Measurements from ENCODE around the gene NIFK. TPM values are rescaled to one million over a fixed set of nuclear protein-coding genes. Genes with fewer than 3 reads are reported as not detected.

NIFK gene
- total RNA-seq, 4 donors from 2014 or later: 10.9 to 32.7 (median 18.7) TPM

- intact Hi-C loops (cut with DNase I; ENCODE audit: low total_unique reads): no loop called here
- H3K36me3 ChIP-seq: no peaks in the 10 kb centered on the region
- no peak overlapping the region for H3K4me3 ChIP-seq
- TF ChIP-seq EP300 (IDR thresholded peaks at IDR 0.05; ENCODE audit: low read depth): no peak
- no peak for TF ChIP-seq POLR2AphosphoS5 (IDR thresholded peaks at IDR 0.05)
- TF ChIP-seq POLR2A (IDR thresholded peaks at IDR 0.05): no peak
- no peak for TF ChIP-seq CTCF (IDR thresholded peaks at IDR 0.05)
- H3K27ac ChIP-seq: no peak overlapping the region
- no peaks in the 10 kb centered on the region for H3K4me1 ChIP-seq
- WGBS, 2 donors (ENCODE audit: low coverage in 1 of 2): 86 to 92% methylated on average over 2 of the region's 2 CpGs
- H3K27me3 ChIP-seq: no peaks in the 10 kb centered on the region
- no peak for DNase-seq
- in situ Hi-C loops (cut with MboI; ENCODE audit: low pct_ligation_motif_present in 1 of 4, low pct_unique_long_range_greater_than_20kb in 1 of 4, low sequenced_read_pairs in 3 of 4): no loop called here
- peaks cover under 1 to 1% of the 10 kb centered on the region in 2 donors for H3K9me3 ChIP-seq
Measured at GRCh38 chr2:121688820-121689219, 47.9 kb downstream of the NIFK start.

- Histone ChIP-seq H3K36me3 (no peaks in the 10 kb centered on the region), H3K4me1 (no peaks in the 10 kb centered on the region), H3K4me3 (no peak overlapping the region), H3K9me3 (peaks cover 18 to 19% of the 10 kb centered on the region in 2 donors), H3K27me3 (no peaks in the 10 kb centered on the region), H3K27ac (no peak overlapping the region)
- no peak for TF ChIP-seq POLR2AphosphoS5 (IDR thresholded peaks at IDR 0.05)
- no peak for TF ChIP-seq EP300 (IDR thresholded peaks at IDR 0.05; ENCODE audit: low read depth)
- TF ChIP-seq CTCF (IDR thresholded peaks at IDR 0.05): no peak
- TF ChIP-seq POLR2A (IDR thresholded peaks at IDR 0.05): no peak
- intact Hi-C loops (cut with DNase I; ENCODE audit: low total_unique reads): no loop called here
- no peak for DNase-seq
- in situ Hi-C loops (cut with MboI; ENCODE audit: low pct_ligation_motif_present in 1 of 4, low pct_unique_long_range_greater_than_20kb in 1 of 4, low sequenced_read_pairs in 3 of 4): no loop called here
- WGBS, 2 donors (ENCODE audit: low coverage in 1 of 2): 88% methylated on average over 2 of the region's 2 CpGs; no CpG with 5 or more reads in 1 of the 2 donors
Measured at GRCh38 chr2:121686902-121687301, 49.8 kb downstream of the NIFK start.

- Histone ChIP-seq H3K27ac (no peak overlapping the region), H3K4me1 (no peaks in the 10 kb centered on the region), H3K4me3 (no peak overlapping the region), H3K36me3 (no peaks in the 10 kb centered on the region), H3K27me3 (no peaks in the 10 kb centered on the region), H3K9me3 (peaks cover 18 to 24% of the 10 kb centered on the region in 2 donors)
- no peak for TF ChIP-seq POLR2AphosphoS5 (IDR thresholded peaks at IDR 0.05)
- TF ChIP-seq CTCF (IDR thresholded peaks at IDR 0.05): no peak
- no peak for TF ChIP-seq EP300 (IDR thresholded peaks at IDR 0.05; ENCODE audit: low read depth)
- no peak for TF ChIP-seq POLR2A (IDR thresholded peaks at IDR 0.05)
- 82 to 91% methylated on average over 9 to 19 of the region's 19 CpGs for WGBS, 2 donors (ENCODE audit: low coverage in 1 of 2)
- intact Hi-C loops (cut with DNase I; ENCODE audit: low total_unique reads): no loop called here
- DNase-seq: no peak
- in situ Hi-C loops (cut with MboI; ENCODE audit: low pct_ligation_motif_present in 1 of 4, low pct_unique_long_range_greater_than_20kb in 1 of 4, low sequenced_read_pairs in 3 of 4): no loop called here
Measured at GRCh38 chr2:121686218-121686617, 50.5 kb downstream of the NIFK start.

- intact Hi-C loops (cut with DNase I; ENCODE audit: low total_unique reads) (no loop called here), in situ Hi-C loops (cut with MboI; ENCODE audit: low pct_ligation_motif_present in 1 of 4, low pct_unique_long_range_greater_than_20kb in 1 of 4, low sequenced_read_pairs in 3 of 4) (no loop called here)
- H3K4me1 ChIP-seq: no peaks in the 10 kb centered on the region
- no peak overlapping the region for H3K4me3 ChIP-seq
- no peaks in the 10 kb centered on the region for H3K36me3 ChIP-seq
- no peak for DNase-seq
- no peak overlapping the region for H3K27ac ChIP-seq
- 94 to 95% methylated on average over 16 to 17 of the region's 17 CpGs for WGBS, 2 donors (ENCODE audit: low coverage in 1 of 2)
- H3K9me3 ChIP-seq: peaks cover 18 to 24% of the 10 kb centered on the region in 2 donors
- TF ChIP-seq EP300 (IDR thresholded peaks at IDR 0.05; ENCODE audit: low read depth) (no peak), POLR2AphosphoS5 (IDR thresholded peaks at IDR 0.05) (no peak), CTCF (IDR thresholded peaks at IDR 0.05) (no peak), POLR2A (IDR thresholded peaks at IDR 0.05) (no peak)
- H3K27me3 ChIP-seq: no peaks in the 10 kb centered on the region
Measured at GRCh38 chr2:121682396-121683298, 54.0 kb downstream of the NIFK start.

Measured in transverse colon (tissue), 4 donors.